Pancreas (tissue), 10 donors: ENCODE measurements around the gene MAGI1. TPM values are rescaled to one million over a fixed set of nuclear protein-coding genes. Genes with fewer than 3 reads are reported as not detected.

Experiments
- ATAC-seq, 4 donors: fragments of 200-7000 bp; cut with Tn5 transposase; one replicate each; pipeline versions ENCODE4 v1.8.0 to v1.9.1; 2020; ENCODE audit warnings: mild to moderate bottlenecking in 4 of 4, moderate library complexity in 4 of 4
- DNase-seq, 6 donors: peaks; one replicate each; pipeline ENCODE4 v3.0.0-alpha.2; 2020
- FAIRE-seq: peaks from 2 replicates; lab custom pipeline; 2012; peaks lifted over from hg19 to GRCh38; lab: Jason Lieb, UNC
- H3K27ac ChIP-seq, 4 donors: fragments of 200-600 bp; sonication (generic); 1 replicate in 3 of 4; 2 replicates in 1 of 4; pipeline versions ENCODE4 v1.5.0 to v1.8.0; 2020
- H3K27me3 ChIP-seq, 4 donors: fragments of 200-600 bp; one replicate each; pipeline ENCODE4 v1.8.0; 2021
- H3K36me3 ChIP-seq, 3 donors: fragments of 200-600 bp; sonication (generic) in 1 of 3; one replicate each; pipeline versions ENCODE4 v1.5.0 to v1.8.0; 2020 to 2021
- H3K4me1 ChIP-seq, 3 donors: fragments of 200-600 bp; one replicate each; pipeline ENCODE4 v1.8.0; 2021
- H3K4me3 ChIP-seq, 4 donors: fragments of 200-600 bp; sonication (generic) in 2 of 4; one replicate each; pipeline versions ENCODE4 v1.5.0 to v1.8.0; 2020 to 2021
- H3K9me3 ChIP-seq, 4 donors: fragments of 200-600 bp; one replicate each; pipeline ENCODE4 v1.8.0; 2021
- CTCF ChIP-seq, 4 donors: fragments of 200-600 bp; sonication (generic) in 3 of 4; IDR thresholded peaks; one replicate each; pipeline versions ENCODE4 v1.5.0 to v1.8.0; 2021; ENCODE audit warnings: antibody characterized with exemption in 4 of 4
- WGBS, 2 donors: extraction: QIAGEN DNeasy Blood & Tissue Kit; methylation state at CpG; one replicate each; pipeline ENCODE4 v1.1.7; 2013; 5-methylcytosine and 5-hydroxymethylcytosine counted together
- intact Hi-C, 3 donors: fragments of 100-400 bp; cut with DNase I; formaldehyde crosslinking; loops; one replicate each; pipeline versions ENCODE4 v1.11.1 to v1.14.2; 2022
- polyA plus RNA-seq, 2 donors: library from polyadenylated mRNA; stranded (reverse); fragments of 200-250 nt; gene quantifications; one replicate each; pipeline ENCODE4 v1.2.3, GENCODE V29; 2013
- total RNA-seq, 6 donors: library from RNA; stranded (reverse); fragmentation: NEBNext Ultra II Directional in 4 of 6; extraction: Animal tissue kit (Norgen Biotek cat#: 25700) in 4 of 6; gene quantifications; one replicate each; pipeline versions ENCODE4 v1.2.1 to v1.2.4, GENCODE V29; 2021 to 2023
- donor health status: healthy with polysubstance abuse.
- donor health status: DM: no; HTN: no; CAD: no; lungs with moderate emphysema.
- donor health status: DM: no; HTN: no; CAD: no.
- donor health status: control.
- donor health status: control.
- donor health status: Bipolar disorder and iron deficiency.
- donor health status: DM: yes; HTN: yes; CAD: no.
- donor health status: DM: no; HTN: no; CAD: no.
- donor health status: DM: no; HTN: no; CAD: no.
- donor health status: DM: yes; HTN: yes; CAD: no.

Gene MAGI1
- total and polyA plus RNA-seq, 8 donors, result 19.7 to 45.1 (median 28.0) TPM

DNA sequence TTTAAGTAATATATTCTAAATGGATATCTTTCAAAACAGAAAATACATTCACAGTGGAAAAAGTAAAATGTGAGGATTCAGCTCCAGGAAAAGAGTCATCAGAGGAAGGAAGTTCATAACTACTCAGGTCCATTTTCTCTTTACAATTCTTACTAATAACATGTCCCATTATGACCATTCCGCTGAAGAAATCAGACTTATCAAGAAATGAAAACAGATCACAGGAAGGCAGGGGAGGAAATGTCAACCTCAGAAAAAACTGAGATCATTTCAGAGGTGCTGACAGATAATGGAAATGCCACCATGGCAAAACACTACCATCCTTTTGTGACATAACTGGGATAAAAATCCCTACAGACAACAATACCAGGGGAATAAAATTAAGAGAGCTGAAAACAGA lies 139.5 kb downstream of the MAGI1 start:
- DNase-seq (no peak), ATAC-seq (no peak), FAIRE-seq (no peak)
- Histone ChIP-seq H3K4me3 (no peak overlapping the region), H3K4me1 (no peaks in the 10 kb centered on the region), H3K36me3 (no peaks in the 10 kb centered on the region), H3K9me3 (no peaks in the 10 kb centered on the region), H3K27ac (no peak overlapping the region), H3K27me3 (no peaks in the 10 kb centered on the region)
- intact Hi-C loops, result no loop called here
- no peak for TF ChIP-seq CTCF (IDR thresholded peaks at IDR 0.05)
- WGBS, 2 donors, result 93 to 94% methylated on average over 1 of the region's 1 CpG

DNA sequence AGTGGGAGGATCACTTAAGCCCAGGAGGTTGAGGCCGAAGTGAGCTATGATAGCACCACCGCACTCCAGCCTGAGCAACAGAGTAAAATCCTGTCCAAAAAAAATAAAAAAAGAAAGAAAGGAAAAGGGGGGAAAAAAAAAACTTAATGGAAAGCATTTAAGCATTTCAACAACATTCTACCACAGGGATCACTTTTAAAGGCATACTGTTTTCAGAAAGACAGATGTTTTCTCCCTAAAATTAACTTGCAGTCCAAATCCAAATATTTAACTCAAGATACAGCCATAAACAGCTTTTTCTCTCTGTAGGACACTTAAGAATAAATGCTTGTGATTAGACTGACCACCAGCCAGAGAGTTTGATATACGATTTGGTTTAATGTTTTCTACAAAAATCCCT lies 141.0 kb downstream of the MAGI1 start:
- Histone ChIP-seq H3K4me3 (no peak overlapping the region), H3K36me3 (no peaks in the 10 kb centered on the region), H3K9me3 (no peaks in the 10 kb centered on the region), H3K27me3 (no peaks in the 10 kb centered on the region), H3K27ac (no peak overlapping the region), H3K4me1 (no peaks in the 10 kb centered on the region)
- intact Hi-C loops, result no loop called here
- ATAC-seq, result no peak
- no peak for FAIRE-seq
- TF ChIP-seq CTCF (IDR thresholded peaks at IDR 0.05), result no peak
- 64 to 74% methylated on average over 3 of the region's 3 CpGs for WGBS, 2 donors
- DNase-seq, result no peak

GRCh38 chr3:65896321-65896720 lies 142.4 kb downstream of the MAGI1 start:
- H3K27ac ChIP-seq, result no peak overlapping the region
- H3K27me3 ChIP-seq, result no peaks in the 10 kb centered on the region
- TF ChIP-seq CTCF (IDR thresholded peaks at IDR 0.05), result no peak
- ATAC-seq (peak in 2 of 4 donors; percentile 39 to 57), DNase-seq (no peak), FAIRE-seq (no peak)
- intact Hi-C loops, result no loop called here
- WGBS, 2 donors, result 29 to 37% methylated on average over 6 of the region's 6 CpGs
- H3K4me3 ChIP-seq, result no peak overlapping the region
- H3K36me3 ChIP-seq, result no peaks in the 10 kb centered on the region
- no peaks in the 10 kb centered on the region for H3K9me3 ChIP-seq
- H3K4me1 ChIP-seq, result no peaks in the 10 kb centered on the region

DNA sequence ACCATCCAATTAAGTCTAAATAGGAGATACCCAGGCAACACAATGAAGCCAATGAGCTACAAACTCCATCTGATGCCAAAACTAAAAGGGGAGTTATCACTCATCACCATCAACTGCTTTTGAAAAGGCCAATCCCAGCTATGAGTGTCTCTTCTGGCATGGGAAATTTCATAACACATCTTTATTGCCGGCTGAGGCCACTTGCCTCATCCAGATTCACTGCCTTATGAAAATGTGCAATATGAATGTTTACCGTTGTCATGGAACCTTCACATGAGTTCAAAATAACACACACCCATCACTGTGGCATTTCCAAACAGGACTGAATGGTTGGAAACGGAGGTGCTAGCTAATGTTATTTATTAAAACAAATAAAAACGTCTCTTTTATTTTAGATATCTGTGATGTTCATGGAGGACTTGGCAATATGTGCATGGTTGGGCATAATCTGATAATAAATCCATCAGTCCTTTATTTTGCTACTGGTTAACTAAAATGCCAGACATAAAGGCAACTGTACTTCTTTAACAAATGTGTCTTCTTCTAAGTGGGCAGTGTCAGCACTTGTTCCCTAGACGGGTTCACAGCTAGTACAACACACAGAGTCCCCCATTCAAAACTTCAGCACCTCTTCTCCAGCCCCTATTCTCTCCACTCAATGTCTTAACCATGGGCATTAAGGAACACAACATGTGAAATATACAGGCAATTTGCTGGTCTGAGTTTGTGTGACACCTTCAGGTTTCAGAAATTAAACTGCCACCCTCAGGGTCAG lies 143.9 kb downstream of the MAGI1 start:
- H3K27ac ChIP-seq, result no peak overlapping the region

More for the DNA sequence above, 143.9 kb downstream of the MAGI1 start:
- intact Hi-C loops, result no loop called here
- Histone ChIP-seq H3K27me3 (no peaks in the 10 kb centered on the region), H3K4me3 (no peak overlapping the region), H3K4me1 (no peaks in the 10 kb centered on the region), H3K36me3 (no peaks in the 10 kb centered on the region), H3K9me3 (no peaks in the 10 kb centered on the region)
- TF ChIP-seq CTCF (IDR thresholded peaks at IDR 0.05), result no peak
- peak in 3 of 4 donors; percentile 21 to 62 (median 57) for ATAC-seq
- FAIRE-seq, result no peak
- 59 to 61% methylated on average over 5 of the region's 5 CpGs for WGBS, 2 donors
- no peak for DNase-seq
